Caki2 (cell line): ENCODE data around the gene MYO9B. TPM values are rescaled to one million over a fixed set of nuclear protein-coding genes. Genes with fewer than 3 reads are reported as not detected.

Experiments used
- DNase-seq: peaks from one replicate; pipeline ENCODE4 v3.0.0-alpha.2; 2015; ENCODE audit warnings: low read depth
- in situ Hi-C: cut with HindIII; loops from 2 replicates; pipeline ENCODE4 v1.10.0; 2016; ENCODE audit warnings: low sequenced_read_pairs, low pct_unique_long_range_greater_than_20kb, mixed read lengths
- total RNA-seq: library from RNA; depleted of rRNA; stranded (reverse); fragments of >200 nt; shearing (Covaris generic); gene quantifications from 2 replicates; pipeline ENCODE4 v1.2.3, GENCODE V29; 2014; ENCODE audit warnings: low replicate concordance

Gene MYO9B
- total RNA-seq, 1 experiment from 2014 or later: 29.6 TPM

- in situ Hi-C loops: no loop called here
- no peak for DNase-seq
Measured at GRCh38 chr19:17194608-17195007, 119.0 kb downstream of the MYO9B start.

- in situ Hi-C loops: no loop called here
- no peak for DNase-seq
Measured at GRCh38 chr19:17195106-17195505, 119.5 kb downstream of the MYO9B start.

- no peak for DNase-seq
- in situ Hi-C loops: no loop called here
Measured at GRCh38 chr19:17196610-17197009, 121.0 kb downstream of the MYO9B start.

- DNase-seq: no peak
- in situ Hi-C loops: no loop called here
Measured at GRCh38 chr19:17197666-17198065, 122.1 kb downstream of the MYO9B start.

DNA sequence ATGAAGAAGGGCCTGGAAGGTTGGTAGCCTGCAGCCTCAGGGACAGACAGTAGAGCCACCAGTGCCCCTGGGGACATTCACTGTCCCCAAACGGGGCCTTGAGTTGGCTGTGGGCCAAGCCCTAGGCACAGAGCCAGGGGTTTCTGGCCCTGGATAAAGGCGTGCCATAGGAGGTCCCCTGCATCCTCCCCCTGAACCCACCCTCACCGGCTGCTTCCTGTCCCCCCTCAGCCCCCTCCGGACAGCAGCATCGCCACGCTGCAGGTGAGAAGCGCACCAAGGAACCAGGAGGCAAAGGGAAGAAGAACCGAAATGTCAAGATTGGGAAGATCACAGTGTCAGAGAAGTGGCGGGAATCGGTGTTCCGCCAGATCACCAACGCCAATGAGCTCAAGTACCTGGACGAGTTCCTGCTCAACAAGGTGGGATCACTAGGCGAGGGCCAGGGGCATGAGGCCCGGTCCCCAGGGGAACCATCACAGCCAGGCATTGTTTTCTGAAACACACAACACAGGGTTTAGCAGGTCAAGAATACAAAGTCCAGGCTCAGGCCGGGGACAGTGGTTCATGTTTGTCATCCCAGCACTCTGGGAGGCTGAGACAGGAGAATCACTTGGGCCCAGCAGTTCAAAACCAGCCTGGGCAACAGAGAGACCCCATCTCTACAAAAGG, 125.0 kb downstream of the MYO9B start:
- in situ Hi-C loops: no loop called here
- no peak for DNase-seq

GRCh38 chr19:17202249-17202648, 126.7 kb downstream of the MYO9B start:
- in situ Hi-C loops: no loop called here

DNA sequence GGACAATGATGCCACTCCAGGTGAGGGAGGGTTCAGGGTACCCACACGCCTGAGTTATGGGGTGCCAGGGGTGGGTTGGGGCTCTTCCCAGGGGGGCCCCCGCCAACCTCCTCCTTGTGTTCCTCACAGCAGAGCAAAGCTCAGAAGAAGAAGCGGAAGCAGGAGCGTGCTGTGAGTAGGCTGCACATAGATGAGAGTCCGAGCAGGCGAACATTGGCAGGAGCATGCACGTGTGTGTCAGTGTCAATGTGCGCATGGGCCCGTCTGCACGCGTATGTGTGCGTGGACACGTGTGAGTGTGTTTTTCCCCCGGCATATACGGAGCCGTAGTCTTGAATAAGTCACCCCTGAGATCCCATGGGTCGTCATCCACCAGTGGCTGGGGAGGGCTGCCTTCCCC, 127.1 kb downstream of the MYO9B start:
- DNase-seq: no peak
- in situ Hi-C loops: no loop called here

More at GRCh38 chr19:17202249-17202648, 126.7 kb downstream of the MYO9B start:
- DNase-seq: no peak

DNA sequence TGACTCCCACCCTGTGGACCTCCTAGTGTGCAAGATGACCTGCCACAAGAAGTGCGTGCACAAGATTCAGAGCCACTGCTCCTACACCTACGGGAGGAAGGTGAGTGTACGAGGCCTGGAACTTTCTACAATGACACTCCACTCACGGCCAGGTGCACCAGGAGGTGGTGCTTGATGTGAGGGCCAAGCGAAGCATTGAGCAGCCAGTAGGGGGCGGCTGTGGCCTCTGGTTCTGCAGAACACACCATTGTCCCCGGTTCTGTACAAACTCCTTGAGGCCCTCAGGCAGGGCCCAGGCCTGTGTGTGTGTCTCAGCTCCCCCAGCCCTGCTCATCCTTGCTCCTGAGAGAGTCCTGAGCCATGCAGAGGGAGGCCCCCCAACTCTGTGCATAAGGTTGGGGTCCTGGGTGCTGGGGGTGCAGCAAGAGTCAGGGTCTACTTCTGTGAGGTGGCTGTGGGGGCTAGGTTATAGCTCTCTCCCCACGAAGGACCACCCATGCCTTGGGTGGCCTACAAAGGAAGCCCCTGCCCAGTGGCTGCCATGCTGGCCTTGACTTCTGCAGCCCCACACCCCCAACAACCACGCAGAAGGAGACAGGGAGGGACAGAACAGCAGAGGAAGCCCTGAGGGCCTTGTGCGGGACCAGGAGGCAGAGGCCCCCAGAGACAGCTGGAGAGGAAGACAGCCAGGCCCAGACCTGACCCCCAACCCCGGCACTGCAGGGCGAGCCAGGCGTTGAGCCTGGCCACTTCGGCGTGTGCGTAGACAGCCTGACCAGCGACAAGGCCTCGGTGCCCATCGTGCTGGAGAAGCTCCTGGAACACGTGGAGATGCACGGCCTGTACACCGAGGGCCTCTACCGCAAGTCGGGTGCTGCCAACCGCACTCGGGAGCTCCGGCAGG, 129.9 kb downstream of the MYO9B start:
- DNase-seq: no peak
- in situ Hi-C loops: no loop called here

- in situ Hi-C loops: no loop called here
- no peak for DNase-seq
Measured at GRCh38 chr19:17206736-17207581, 131.4 kb downstream of the MYO9B start.

DNA sequence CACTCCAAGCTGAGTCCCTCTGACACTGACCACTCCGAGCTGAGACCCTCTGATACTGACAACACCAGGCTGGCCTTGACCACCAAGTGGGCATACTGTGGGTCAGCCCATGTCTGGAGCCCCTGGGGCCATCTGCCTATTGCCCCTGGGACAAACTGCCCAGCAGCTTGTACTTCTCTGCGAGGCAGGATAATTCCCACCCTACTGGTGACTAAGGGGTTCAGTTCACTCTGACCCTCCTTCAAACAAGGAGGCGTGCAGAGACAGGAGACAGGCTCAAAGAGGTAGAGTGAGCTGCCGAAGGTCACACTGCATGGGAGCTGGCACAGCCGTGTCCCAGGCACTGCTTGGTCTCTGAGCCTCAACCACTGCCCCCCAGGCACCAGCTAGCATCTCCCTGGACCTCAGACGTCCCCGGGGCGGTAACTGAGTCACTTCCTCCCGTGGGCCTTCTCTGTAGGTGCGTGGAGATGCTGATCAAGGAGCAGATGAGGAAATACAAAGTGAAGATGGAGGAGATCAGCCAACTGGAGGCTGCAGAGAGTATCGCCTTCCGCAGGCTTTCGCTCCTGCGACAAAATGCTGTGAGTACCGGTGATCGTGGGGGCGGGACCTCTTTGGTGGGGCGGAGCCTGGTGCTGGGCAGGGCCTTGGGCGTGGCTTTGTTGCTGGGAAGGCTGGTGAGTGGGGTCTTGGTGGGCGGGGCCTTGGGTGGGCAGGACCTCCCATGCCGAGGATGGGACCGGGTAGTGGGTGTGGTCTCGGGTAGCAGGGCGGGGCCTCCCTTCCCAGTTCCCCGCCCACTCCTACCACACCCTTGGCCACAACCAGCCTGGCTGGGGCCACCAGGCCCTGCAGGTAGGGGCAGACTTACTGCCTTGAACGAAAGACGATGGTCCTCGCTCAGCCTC, 133.8 kb downstream of the MYO9B start:
- DNase-seq: peak; percentile 71
- in situ Hi-C loops: no loop called here

- in situ Hi-C loops: no loop called here
- no peak for DNase-seq
Measured at GRCh38 chr19:17210296-17210695, 134.7 kb downstream of the MYO9B start.

- in situ Hi-C loops: no loop called here
- DNase-seq: no peak
Measured at GRCh38 chr19:17211547-17212446, 136.2 kb downstream of the MYO9B start.

DNA sequence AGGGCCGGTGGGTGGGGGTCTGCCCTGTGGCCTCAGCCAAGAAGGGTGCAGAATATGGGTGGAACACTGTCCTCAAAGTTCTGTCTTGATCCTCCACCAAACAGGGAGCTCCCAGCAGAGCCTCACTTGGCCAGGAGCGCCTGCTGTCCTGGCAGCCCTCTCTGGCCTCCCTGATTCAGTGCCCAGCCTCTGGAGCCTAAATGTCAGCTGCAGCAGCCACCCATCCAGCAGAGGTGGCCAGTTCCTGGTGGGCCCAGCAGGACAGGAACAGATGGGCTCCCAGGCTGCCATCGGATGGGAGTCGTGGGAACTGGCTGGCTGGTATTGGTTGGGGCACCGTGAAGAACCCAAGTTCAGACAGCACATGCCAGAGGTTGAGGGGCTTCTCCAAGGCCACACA, 137.8 kb downstream of the MYO9B start:
- in situ Hi-C loops: no loop called here
- DNase-seq: no peak

- no peak for DNase-seq
- in situ Hi-C loops: no loop called here
Measured at GRCh38 chr19:17214508-17215126, 139.0 kb downstream of the MYO9B start.

- in situ Hi-C loops: no loop called here
- peak; percentile 96 for DNase-seq
Measured at GRCh38 chr19:17215127-17215971, 139.8 kb downstream of the MYO9B start, which contains the start of gene USE1. Gene USE1 (plus strand): TSS chr19:17215357. CDS start chr19:17215406, 49 bp downstream.
